ENCODE data around the gene PRR5L. TPM values are rescaled to one million over a fixed set of nuclear protein-coding genes. Genes with fewer than 3 reads are reported as not detected.

Gene PRR5L, protein sequence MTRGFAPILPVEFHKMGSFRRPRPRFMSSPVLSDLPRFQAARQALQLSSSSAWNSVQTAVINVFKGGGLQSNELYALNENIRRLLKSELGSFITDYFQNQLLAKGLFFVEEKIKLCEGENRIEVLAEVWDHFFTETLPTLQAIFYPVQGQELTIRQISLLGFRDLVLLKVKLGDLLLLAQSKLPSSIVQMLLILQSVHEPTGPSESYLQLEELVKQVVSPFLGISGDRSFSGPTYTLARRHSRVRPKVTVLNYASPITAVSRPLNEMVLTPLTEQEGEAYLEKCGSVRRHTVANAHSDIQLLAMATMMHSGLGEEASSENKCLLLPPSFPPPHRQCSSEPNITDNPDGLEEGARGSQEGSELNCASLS
- total RNA-seq, result 2.1 TPM

DNA sequence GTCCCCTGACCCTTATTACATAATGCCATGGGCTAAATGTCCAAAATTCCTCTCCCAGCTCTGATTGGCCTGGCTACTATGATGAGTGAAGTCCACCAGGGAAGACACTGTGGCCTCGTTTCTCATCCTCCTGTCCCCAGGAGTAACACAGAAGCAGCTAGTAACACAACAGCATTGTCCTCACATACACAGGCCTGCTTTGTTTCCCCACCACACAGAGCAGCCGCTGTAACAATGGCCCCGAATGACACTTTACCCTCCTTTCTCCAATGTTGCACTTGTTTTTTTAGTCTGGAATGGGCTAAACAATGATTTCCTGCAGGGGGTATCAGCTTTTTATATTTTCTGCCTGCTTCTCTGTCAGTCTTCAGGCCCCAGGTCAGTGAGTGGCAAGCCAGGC, at the start of gene PRR5L:
TSS of gene PRR5L (plus strand) at position 363 of the 400 bp plus-strand sequence. CDS start 104,834 bp downstream, outside the sequence.
- no peak for ATAC-seq

- ATAC-seq, result no peak
Observed at GRCh38 chr11:36247493-36247892, 48.6 kb upstream of the PRR5L start.

DNA sequence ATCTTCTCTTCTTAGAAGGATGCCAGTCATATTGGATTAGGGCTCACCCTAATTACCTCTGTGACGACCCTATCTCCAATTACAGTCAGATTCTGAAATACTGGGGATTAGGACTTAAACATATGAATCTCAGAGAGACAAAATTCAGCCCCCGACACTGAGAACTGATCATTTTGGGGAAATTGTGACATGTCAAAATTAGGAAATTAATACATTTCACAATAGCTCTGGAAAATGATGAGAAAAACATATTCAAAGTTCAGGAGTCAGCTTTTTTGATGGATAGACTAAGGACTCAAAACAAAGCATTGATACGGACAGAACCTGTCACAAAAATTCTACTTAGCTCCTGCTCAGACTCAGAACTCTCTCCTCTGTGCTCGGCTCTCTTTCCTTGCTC, 47.7 kb upstream of the PRR5L start:
- ATAC-seq, result no peak

- peak; percentile 75 for ATAC-seq
Observed at GRCh38 chr11:36249246-36249645, 46.8 kb upstream of the PRR5L start.

DNA sequence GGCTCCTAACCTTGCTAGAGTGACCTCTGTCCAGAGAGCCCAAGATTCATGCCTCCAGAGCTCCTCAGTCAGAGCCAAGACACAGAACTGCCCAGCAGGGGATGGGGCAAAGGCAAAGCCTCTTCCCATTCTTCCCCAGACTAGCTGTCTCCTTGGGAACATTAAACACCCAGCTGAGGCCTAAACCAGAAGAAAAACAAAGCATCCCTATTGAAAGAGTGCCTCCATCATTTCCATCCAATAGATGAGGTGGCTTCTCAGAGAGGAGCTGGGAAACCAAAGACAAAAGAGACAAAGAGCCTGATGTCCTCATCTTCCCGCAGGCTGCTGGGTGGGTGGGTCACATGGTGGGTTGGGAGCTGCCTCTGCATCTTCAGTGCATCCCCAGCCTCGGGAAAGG, 44.3 kb upstream of the PRR5L start:
- no peak for ATAC-seq

- no peak for ATAC-seq
Observed at GRCh38 chr11:36253238-36253637, 42.9 kb upstream of the PRR5L start.

DNA sequence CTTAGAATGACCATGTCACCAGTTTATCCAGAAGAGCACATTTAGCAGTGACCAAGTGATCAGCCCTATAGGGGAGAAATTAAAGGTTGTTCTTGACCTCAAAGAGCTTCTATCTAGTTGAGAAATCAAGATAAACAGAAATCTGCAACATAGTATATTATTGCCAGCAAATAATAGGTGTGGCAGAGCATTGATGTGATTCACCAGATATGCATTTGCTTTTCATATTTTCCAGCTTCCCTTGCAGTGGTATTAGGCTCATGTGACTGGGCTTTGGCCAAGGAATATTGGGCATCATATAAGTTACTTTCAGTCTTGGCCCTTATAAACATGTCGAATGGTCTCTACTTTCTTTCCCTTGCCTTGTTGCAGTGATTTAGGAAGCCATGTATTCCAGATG, 41.4 kb upstream of the PRR5L start:
- peak; percentile 32 for ATAC-seq

GRCh38 chr11:36257351-36257750, 38.7 kb upstream of the PRR5L start:
- ATAC-seq, result no peak

DNA sequence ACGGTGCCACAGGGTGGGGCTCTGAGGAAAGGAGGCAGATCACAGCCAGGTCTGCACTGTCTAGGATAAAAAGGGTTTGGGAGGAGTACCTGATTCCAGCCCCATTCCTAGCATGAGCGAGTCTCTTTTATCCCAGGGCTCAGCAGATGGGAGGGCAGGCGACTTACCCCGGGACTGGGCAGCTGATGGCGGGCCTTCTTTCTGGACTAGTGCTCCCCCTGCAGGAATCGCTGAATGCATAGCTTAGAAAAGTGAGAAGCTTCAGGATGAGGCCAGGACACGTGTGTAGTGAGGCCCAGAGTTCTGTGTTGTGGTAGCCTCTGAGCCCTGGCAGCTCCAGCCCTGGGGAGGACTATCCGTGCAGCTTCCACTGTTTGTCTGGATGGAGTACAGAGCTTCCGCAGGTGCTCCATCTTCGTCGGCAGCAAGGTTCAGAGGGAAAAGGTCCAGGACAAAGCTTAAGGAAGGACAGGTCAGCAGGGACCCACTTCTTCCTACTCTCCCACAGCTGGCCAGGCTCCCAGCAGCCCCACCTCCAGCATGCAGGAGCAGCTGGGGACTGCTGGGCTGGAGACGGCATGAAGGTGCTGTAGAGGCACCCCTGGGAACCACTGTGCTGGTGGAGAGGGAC, 37.2 kb upstream of the PRR5L start:
- peak; percentile 77 for ATAC-seq

- no peak for ATAC-seq
Observed at GRCh38 chr11:36261094-36261493, 35.0 kb upstream of the PRR5L start.

DNA sequence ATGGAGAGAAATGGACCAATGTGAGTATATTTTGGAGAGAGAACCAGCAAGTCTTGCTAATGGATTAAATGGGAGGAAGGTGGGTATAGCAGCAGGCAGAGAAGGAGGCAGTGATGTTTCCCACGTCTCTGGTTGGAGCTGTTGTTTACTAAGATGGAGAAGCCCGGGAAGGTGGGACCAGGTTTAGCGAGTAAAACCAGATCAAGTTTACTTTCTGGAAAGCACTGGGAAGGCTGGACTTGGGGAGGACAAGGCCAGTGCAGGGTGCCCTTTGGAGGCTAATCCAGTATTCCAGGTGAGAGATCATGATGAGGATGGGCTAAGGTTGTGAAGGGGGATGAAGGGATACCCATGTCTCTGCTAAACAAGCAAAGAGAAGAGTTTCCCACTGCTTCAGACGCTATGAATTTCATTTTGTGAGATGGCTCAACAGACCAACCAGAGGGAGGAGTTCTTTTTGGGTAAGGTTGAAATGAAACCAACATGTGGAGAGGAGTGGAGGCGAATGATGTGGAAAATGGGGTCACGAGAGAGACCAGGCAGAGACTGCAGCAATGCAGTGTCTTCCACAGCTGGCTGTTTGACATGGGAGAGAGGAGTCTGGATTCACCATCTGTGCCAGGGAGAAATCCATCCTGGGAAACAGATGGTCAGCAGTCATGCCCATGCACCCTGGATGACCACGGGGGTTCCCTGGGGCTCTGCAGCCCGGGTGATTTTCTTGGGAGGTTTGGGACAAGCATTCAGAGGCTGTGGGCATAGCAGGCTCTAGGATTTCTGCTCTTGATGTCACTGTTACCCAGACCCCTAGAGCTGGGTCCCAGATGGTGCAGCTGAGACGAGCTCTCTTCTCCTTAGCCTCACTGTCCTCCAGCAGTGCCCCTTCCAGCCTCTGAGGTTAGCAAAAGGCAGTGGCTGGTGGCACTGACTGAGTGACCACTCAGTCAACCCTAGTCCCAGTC, 31.8 kb upstream of the PRR5L start:
- ATAC-seq, result no peak

DNA sequence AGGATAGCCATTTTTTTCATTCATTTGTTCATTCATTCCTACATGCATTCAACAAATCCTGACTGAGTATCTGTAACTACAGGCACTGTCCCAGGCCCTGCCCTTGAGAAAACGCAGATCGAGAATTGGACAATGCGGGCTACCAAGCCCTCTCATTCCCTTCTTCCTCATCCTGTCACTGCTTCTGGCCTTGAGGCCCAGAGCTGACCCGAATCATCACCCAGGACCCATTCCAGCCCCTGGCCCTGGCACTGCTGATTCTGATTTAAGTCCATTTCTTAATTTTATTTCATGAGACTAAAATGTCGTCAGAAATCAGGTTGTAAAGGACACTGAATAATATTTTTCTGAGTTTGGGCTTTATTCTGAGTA, 31.1 kb upstream of the PRR5L start:
- ATAC-seq, result no peak

DNA sequence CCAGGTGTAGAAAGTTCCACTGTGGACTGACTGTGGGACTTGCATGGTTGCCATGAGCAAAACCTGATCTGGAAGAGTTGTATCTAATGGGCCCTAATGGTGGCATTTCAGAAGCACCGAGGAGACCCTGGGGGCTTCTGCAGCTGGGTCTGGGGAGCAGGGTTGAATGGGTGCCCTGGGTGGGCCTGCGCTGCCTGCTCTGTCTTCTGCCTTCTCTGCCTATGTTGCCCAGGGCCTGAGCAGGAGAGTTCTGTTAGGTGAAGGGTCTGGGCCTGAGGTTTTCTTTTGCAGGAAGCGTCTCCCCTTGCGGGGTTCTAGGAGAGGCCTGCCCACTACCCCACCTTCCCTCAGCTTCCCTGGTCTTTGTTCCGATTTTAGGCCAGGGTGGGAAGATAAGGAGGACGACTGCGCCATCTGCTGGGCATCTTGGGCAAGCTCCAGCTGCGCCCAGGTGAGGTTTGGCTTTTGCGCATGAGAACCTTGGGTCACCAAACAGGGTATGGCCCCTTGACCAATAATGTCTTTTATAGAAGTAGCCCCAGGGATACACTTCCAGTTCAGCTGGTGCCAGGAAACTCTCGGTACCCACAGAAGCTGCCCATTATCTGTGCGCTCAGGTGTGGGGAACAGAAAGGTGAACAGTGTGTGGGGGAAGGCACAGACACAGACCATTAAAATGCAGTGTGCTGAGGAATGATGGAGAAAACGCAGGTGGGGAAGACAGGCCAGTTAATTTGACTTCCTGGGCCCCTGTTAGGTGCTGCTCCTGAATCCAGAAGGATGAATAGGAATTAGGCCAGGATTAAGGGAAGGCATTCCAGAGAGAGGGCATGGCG, 30.1 kb upstream of the PRR5L start:
- peak; percentile 59 for ATAC-seq

DNA sequence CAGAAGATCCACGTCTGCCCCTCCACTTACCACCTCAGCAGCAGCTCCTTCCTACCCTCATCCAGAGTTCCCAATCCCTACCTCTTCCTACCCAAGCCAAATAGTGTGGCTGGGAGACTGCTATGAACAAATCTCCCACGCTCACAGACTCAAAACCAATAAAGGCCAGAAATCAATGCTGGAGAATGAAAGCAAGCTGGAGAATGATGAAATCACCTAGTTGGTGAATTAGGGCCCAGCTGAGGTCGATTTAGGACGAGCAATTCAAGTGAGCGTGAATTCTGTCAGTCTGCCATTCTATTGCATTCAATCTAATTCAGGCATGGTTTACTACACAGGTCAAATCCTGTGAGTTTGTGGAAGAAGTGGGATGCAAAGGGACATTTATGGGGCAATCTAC, 29.3 kb upstream of the PRR5L start:
- ATAC-seq, result no peak

DNA sequence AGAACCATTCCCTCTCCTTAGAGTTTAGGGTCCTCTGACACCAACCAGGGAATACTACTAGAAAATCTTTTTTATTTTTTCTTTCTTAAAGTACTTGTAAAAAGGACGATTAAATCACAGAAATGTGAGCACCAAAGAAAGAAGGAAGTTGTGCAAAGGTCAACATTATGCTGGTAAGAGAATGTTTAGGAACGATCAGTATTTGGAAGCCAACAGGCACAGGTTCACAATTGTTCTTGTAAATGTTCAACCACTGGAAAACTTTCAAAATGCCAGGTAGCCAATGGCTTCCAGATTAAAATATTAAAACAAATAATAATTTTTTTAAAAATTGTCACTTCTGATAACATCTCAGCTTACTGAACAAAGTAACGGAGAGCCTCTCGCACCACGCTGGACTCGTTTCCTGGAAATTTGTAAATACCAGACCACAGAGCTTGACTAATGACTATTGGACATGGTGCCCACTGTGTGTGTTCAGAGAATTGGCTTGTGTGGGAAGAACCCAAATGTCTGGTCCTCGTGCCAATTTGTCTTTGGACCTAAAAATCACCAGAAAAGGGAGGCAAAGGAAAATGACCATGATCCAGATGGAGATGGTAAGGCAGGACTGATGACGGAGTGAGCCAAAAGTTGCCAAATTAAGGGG, 27.6 kb upstream of the PRR5L start:
- ATAC-seq, result no peak

GRCh38 chr11:36270701-36271100, 25.4 kb upstream of the PRR5L start:
- no peak for ATAC-seq

GRCh38 chr11:36271794-36272407, 24.2 kb upstream of the PRR5L start:
- ATAC-seq, result no peak

GRCh38 chr11:36273110-36273509, 23.0 kb upstream of the PRR5L start:
- no peak for ATAC-seq

DNA sequence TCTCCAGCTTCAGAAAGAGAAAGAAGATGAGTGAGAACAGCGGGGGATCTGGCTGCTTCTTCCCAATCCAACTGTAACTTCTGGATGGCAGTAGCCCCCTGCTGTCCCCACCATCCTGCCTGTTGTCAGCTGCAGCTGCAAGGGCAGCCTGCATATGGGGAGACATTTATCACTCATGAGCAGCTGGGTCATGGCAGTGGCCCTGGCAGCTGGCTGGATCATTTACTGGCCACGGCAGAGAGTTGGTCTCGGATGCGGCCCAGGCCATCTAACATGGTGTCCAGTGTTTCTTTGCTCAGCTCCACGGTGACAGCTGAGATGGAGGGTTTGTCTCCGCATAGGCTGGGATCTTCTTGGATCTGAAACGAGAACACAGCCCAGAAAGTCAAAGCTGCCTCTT, 21.7 kb upstream of the PRR5L start:
- no peak for ATAC-seq

DNA sequence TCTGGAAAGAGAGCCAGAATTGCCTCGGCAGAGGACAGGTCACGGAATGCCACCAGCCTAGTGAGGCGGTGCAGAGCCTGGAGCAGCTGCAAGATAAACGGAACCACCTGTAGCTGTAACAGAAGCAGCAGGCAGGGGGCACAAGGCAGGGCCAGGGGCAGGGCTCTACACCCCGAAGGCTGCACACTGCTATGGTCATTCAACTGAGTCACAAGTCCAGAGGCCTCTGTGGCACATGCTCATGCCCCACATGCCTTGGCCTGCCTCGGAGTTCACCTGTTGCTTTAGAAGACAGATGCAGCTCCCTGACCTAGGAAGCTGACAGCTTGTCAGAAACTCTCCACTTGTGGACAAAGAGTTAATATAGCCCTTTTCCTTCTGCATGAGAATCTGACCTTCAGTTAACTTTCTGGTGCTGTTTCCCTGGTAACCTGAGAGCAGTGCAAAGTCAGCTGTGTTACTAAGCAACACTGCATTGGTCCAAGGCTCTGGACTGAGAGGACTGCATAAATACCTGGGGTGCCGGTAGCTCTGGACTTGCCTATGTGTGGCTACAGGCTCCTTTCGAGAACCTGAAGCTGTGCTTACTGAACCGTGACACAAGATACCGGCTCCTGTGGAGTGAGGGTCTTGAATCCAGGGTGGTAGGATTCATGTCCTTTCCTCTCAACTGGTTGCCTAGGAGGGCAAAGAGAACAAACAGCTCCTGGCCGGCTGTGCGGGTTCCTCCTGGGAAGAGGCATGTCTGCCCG, 17.4 kb upstream of the PRR5L start:
- ATAC-seq, result no peak

DNA sequence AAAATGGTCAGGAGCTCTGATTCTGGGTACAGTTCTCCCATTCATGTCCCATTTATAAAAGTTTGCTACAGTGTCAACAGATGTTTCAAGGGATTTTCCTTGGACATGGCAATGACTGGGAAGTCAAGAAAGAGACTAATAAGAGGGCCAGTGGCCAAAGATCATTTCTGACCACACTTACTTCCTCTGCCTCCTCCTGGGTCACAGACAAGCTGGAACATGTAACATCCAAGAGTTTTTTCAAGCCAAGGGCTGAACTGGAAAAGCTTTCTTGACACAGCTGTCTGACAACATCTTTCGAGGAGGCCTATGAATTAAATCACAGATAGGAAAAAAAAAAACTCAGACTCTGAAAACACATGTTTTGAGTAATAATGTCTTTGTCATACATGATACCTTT, 15.6 kb upstream of the PRR5L start:
- no peak for ATAC-seq

Measured in esophagus mucosa (tissue), 1 donor.